HL-60 (cell line): ENCODE measurements around the gene GPR137.

ENCODE experiments used
- DNase-seq, 2 experiments: peaks; one replicate each; pipeline ENCODE4 v3.0.0-alpha.2; 2010 to 2020; ENCODE audit warnings: low read depth in 1 of 2, low spot score in 1 of 2
- H3K27ac ChIP-seq: fragments of 250-450 bp; sonication (Bioruptor Pico); replicated peaks from 2 replicates; pipeline ENCODE4 v1.5.1; 2020; ENCODE audit warnings: mild to moderate bottlenecking, moderate library complexity
- H3K27me3 ChIP-seq: fragments of 250-450 bp; sonication (Bioruptor Pico); 2 replicates; pipeline ENCODE4 v1.5.1; 2021; ENCODE audit warnings: mild to moderate bottlenecking, moderate library complexity; ENCODE audit not compliant: insufficient read depth, poor library complexity, severe bottlenecking
- H3K4me3 ChIP-seq: replicated peaks from 2 replicates; pipeline ENCODE4 v1.5.1; 2011; ENCODE audit warnings: mild to moderate bottlenecking, control low read depth, low read length; ENCODE audit not compliant: insufficient read depth
- CTCF ChIP-seq: IDR thresholded peaks from one replicate; pipeline ENCODE4 v1.5.1; 2011; ENCODE audit warnings: low read length, control low read depth, inconsistent platforms; ENCODE audit not compliant: insufficient read depth
- GABPA ChIP-seq: IDR thresholded peaks from 2 replicates; pipeline ENCODE4 v1.6.1; 2012; ENCODE audit warnings: low read depth
- POLR2AphosphoS5 ChIP-seq: IDR thresholded peaks from 2 replicates; pipeline ENCODE4 v1.6.1; 2012; ENCODE audit warnings: low read depth
- REST ChIP-seq: IDR thresholded peaks from 2 replicates; pipeline ENCODE4 v1.6.1; 2012; ENCODE audit warnings: low read depth; ENCODE audit not compliant: insufficient replicate concordance
- SPI1 ChIP-seq: IDR thresholded peaks from 2 replicates; pipeline ENCODE4 v1.6.1; 2012; ENCODE audit warnings: low read depth, mild to moderate bottlenecking, borderline replicate concordance

The GPR137 gene

GRCh38 chr11:64264371-64264852, 21.2 kb upstream of the GPR137 start:
- Histone ChIP-seq H3K27ac (no peak overlapping the region), H3K4me3 (no peak overlapping the region), H3K27me3 (no peaks in the 10 kb centered on the region)
- DNase-seq, result no peak
- TF ChIP-seq GABPA (no peak), SPI1 (no peak), REST (no peak), POLR2AphosphoS5 (no peak), CTCF (no peak)

- no peak for DNase-seq
- TF ChIP-seq SPI1 (no peak), REST (no peak), POLR2AphosphoS5 (no peak; the same call in 1 of the 2 replicates), CTCF (no peak), GABPA (no peak)
- Histone ChIP-seq H3K27ac (no peak overlapping the region), H3K4me3 (no peak overlapping the region), H3K27me3 (no peaks in the 10 kb centered on the region)
Observed at GRCh38 chr11:64265176-64266160, 20.2 kb upstream of the GPR137 start.

DNA sequence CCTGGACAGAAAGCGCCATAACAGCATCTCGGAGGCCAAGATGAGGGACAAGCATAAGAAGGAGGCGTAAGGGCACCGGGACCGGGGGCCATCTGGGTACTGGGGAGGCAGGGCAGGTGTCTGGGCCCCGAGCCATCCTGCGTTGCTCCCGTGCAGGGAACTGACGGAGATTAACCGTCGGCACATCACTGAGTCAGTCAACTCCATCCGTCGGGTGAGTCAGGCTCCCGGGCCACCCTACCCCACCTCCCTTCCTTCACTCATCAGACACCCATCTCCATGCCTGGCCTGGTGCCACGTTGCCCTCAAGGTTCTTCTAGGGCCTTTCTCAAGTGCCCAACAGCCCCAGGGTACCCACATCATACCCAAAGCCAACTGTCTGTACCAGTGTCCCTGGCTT, 19.3 kb upstream of the GPR137 start:
- Histone ChIP-seq H3K27ac (no peak overlapping the region), H3K27me3 (no peaks in the 10 kb centered on the region), H3K4me3 (no peak overlapping the region)
- no peak for DNase-seq
- TF ChIP-seq GABPA, result no peak
- TF ChIP-seq CTCF, result no peak
- no peak for TF ChIP-seq POLR2AphosphoS5
- no peak for TF ChIP-seq REST
- no peak for TF ChIP-seq SPI1
